AG08396 (cell line): ENCODE results near the gene FBXW8.

Experiments
- DNase-seq: peaks from one replicate; pipeline ENCODE4 v3.0.0; 2012; ENCODE audit warnings: low spot score, mixed read lengths

FBXW8 gene, protein sequence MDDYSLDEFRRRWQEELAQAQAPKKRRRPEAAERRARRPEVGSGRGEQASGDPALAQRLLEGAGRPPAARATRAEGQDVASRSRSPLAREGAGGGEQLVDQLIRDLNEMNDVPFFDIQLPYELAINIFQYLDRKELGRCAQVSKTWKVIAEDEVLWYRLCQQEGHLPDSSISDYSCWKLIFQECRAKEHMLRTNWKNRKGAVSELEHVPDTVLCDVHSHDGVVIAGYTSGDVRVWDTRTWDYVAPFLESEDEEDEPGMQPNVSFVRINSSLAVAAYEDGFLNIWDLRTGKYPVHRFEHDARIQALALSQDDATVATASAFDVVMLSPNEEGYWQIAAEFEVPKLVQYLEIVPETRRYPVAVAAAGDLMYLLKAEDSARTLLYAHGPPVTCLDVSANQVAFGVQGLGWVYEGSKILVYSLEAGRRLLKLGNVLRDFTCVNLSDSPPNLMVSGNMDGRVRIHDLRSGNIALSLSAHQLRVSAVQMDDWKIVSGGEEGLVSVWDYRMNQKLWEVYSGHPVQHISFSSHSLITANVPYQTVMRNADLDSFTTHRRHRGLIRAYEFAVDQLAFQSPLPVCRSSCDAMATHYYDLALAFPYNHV

DNA sequence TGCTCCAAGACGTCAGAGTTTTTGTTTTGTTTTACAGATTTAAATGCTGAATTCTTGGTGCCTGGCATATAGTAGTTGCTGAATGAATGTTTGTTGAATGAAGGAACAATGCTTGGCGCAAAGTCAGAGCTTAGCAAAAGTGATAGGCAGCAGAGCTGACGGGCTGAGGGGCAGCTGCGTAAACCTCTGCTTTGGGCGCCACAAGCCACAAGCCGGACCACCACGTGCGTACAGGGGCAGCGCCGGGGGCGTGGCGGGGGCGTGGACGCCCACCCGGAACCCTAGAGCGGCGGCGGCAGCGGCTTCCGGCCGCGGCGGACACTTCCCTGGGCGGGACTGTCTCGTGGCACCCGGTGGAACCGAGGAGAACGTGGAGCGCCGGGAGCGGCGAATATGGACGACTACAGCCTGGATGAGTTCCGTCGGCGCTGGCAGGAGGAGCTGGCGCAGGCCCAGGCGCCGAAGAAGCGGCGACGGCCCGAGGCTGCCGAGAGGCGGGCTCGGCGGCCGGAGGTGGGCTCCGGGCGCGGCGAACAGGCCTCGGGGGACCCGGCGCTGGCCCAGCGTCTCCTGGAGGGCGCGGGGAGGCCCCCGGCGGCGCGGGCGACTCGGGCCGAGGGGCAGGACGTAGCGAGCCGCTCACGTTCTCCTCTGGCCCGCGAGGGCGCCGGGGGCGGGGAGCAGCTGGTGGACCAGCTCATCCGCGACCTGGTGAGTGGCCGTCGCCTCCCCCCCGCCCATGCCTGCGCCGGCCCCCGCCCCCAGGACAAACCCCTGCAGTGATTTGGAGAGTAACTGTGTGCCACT lies at the start of gene FBXW8:
Gene FBXW8, plus strand, starts transcription at position 306 of the 807 bp plus-strand sequence. Its CDS starts 88 bp downstream, at position 394.
- DNase-seq, result peak; percentile 93

DNA sequence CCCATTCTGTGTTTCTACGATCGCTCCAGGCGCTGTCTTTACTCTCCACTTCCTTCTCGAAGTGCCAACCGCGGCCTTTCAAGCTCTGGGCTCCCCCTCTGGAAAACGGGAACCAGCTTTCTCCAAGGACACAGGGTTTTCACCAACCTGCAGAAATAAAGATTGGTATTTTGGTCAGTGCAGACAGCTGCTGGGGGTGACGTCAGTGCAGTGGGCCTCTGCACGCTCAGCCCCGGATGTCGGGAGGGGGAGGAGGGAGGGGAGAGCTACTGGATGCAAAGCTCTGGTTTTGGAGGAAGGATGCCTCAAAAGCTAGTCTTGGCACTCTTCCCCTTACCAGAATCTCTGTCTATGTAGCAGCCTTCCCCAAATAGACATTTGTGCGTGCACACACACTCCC lies 49.4 kb upstream of the FBXW8 start:
- peak; percentile 89 for DNase-seq

DNA sequence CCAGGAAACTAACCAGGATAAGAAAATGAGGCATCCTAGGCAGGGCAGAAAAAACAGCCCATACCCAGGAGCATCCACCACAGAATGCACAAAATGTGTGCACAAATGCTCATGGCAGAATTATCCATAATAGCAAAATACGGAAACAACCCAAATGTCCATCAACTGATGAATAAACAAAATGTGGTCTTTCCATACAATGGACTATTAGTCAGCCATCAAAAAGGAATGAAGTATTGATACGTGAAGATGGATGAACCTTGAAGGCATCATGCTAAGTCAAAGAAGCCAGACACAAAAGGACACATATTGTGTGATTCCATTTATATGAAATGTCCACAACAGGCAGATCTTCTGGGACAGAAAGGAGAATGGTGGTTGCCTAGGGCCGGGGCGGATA lies 48.6 kb upstream of the FBXW8 start:
- no peak for DNase-seq

DNA sequence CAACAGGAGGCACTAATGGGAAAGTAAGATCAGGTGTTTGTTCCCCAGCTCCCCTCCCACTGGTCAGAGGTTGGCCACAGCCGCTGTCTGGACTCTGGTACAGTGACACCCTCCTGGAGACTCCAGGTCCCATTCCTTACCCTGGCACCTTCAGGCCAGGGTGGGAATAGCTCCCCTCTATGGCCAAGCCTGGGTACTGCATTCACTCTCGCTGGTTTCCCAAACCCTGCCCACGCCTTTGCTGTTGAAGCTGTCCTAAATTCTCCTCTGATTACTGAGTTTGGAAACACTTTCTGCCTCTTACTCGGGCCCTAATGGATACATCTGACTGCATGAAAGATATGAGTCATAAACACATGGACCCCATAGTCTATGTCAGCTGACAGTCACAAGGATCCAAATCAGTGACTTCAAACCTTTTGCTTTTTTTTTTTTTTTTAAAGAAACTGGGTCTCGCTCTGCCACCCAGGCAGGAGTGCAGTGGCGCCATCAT lies 47.4 kb upstream of the FBXW8 start:
- peak; percentile 45 for DNase-seq

DNA sequence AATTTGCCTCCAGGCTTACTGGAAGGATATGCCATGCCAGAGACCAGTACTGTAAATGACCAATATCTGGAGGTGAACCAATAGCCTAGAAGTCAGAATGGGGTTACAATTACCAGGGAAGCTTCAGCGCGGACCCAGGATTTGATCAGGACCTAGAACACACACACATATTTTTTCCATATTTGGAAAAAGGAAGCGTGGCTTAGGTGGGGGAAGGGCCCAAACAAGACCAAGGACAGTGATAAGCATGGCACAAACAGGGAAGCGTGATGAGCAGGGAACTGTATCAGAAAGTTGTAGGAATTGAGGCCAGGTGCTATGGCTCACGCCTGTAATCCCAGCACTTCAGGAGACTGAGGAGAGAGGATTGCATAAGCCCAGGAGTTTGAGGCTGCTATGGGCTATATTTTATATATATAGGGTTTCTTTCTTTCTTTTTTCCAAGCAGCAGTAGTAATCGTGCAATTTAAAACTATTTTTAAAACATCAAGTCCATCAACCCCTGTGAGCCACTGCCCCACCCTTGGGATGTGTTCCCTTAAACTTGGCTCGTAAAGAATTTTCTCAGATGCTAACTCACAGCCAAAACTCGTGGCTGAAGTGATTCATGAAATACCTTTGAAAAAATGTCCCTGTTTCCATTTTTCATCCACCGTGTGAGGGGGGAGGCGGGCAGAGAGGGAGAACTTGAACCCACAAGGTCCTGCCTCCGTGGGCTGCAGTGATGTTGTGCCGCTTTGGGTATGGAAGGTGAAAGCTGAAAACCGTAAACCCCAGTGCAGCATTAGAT lies 46.2 kb upstream of the FBXW8 start:
- DNase-seq, result peak; percentile 70

DNA sequence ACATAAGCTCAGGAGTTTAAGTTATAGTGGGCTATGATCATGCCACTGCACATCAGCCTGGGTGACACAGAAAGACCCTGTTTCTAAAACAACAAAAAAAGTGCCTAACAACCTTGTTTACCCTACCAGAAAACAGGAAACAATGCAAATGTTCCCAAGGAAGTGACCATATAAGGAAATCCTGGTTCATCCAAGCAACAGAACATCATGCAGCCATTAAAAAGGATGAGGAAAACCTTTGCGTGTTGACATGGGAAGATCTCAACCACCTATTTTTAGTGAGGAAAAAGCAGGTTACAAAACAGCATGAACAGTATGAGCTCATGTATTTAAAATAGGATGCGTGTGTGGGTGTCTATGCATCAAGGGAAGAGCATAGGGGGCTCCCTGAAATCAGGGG lies 43.2 kb upstream of the FBXW8 start:
- no peak for DNase-seq

DNA sequence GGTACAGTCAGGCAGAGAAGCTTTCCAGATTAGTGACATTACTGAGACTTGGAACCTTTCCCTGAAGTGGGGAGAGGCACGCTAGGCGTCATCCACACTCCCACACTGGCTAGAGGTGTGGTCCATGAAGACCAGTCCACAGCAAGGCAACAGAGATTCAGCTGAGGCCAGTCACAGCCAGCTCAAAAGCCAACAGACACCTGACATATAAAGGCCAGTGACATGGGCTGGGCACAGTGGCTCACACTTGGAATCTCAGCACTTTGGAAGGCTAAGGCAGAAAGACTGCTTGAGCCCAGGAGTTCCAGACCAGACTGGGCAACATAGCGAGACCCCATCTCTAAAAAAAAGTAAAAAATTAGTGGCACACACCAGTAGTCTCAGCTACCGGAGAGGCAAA lies 40.4 kb upstream of the FBXW8 start:
- DNase-seq, result no peak

DNA sequence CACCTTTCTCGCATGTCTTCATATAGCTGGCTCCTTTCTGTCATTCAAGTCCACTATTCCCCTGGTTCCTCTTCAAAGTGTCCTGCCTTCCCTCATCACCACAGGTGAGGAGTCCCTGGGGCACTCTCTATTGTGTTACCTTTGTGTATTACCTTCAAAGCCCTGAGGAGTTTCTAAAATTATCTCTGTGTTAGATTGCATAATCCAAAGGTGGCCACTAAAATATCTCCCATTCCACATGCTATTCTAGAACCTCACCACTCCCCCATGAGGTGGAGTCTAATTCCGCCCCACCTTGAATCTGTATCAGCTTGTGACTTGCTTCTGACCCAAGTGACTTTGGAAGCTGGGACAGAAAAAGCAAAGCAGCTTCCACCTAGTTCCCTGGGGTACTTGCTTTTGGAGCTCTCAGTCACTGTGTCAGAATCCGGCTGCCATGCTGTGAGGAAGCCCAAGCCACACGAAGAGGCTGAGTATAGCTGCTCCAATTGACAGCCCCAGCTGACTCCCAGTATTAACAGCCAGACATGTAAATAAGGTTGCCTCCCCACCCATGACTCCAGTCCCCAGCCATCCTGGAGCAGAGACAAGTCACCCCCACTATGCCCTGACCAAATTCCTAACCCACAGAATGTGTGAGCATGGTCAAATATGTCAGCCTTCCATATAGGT lies 36.3 kb upstream of the FBXW8 start:
- no peak for DNase-seq

DNA sequence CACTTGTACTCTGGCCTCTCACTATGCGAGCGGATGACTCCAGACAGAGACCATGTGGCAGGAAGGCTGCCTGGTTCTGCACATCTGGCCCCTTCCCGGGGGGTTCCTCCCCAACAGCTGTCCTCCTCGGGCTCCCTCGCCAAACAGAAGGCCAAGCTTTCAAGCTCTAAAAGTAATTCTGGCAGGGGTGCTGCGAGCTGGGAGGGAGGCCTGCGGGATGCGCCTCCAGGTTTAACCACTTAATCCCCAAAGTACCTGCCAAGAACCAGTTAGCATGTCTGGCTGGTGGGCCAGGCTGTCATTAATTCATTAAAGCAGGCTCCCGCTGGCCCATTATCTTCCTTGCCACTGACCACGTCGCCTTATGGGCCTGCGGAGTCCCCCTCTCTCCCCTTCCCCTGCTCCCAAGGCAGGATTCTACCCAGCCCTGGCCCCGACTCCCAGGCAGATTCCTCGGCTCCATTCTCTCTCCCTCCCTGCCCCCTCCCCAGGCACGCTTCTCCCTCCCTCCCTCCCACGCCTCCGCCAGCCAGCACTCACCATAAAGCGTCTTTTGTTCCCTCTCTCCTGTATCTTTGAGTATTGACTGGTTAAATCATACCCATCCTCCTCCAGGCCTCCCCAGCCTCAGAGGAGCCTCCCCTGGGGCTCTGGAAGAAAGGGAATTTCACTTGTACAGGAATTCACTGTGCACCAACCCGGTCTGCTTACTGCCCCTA lies 34.4 kb upstream of the FBXW8 start:
- no peak for DNase-seq

DNA sequence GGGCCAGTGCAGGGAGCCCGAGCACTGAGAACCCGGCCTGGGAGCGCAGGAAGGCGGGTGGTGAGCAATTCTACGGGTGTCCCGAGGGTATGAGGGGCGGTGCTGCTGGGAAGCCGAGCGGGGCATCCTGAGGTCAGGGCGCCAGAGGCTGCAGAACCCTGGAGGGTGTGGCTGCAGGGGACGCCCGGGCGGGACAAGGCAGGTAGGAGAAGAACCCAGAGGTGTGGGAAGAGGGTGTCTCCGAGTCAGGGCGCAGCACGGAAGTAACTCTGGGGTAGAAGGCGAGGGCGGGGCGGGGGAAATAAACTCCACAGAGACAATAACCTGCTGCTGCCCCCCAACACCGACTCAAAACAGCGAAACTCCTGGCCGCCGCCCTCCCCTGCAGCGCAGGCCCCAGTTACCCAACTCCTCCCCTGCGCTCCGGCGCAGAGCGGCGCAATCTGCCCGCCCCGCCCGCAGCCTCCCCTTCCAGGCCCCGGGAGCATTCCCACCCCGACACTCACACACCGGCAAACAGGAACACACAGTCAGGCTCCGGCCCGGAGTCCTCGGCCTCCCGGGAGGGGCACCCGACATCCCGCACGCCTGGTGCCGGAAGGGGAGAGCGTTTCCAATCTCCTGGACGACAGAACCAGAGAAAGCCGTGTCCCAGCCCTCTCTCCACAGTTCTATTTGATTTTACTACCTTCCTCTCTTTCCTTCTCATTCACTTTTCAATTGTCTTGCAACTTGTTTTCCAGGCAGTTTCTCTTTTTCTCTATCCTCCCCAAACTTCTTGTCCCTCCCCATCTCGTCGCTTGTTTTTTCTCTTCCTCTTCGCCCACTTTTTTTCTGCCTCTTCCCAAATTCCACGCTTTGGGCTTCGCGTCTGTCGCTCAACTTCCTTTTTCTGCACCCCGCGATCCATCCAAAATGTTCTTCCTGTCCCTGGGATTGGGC lies 31.9 kb upstream of the FBXW8 start:
- DNase-seq, result peak; percentile 53

DNA sequence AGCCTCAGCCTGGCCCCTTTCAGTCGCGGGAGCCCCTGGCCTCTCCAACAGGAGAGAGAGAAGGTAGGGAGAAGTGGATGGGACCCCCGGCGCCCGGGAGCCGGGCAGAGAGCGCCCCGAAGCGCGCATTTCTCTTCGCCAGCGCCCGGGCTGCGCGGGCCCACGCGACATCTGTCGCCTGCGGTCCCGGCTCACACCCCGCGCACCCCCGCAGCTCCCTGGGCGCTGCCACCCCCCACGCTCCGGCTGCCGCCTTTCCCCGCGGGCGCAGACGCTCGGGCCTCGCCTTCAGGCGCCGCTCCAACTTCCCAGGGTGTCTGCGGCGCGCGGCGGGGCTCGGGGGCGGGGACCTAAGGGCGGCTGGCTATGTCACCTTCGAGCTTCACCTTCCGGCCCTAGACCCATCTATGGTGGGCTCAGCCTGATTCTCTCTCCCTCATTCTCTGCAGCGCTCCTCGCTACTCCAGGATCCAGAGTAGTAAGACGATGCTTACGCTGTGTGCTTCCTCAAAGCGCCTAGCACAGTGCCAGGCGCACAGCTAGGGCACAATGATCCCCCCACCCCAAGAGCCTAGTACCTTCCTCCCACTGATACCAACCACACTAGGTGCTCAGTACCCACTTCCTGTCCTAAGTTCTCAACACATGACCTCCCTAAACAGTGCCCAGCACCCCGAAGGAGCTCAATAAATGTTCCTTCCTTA lies 31.1 kb upstream of the FBXW8 start:
- no peak for DNase-seq

DNA sequence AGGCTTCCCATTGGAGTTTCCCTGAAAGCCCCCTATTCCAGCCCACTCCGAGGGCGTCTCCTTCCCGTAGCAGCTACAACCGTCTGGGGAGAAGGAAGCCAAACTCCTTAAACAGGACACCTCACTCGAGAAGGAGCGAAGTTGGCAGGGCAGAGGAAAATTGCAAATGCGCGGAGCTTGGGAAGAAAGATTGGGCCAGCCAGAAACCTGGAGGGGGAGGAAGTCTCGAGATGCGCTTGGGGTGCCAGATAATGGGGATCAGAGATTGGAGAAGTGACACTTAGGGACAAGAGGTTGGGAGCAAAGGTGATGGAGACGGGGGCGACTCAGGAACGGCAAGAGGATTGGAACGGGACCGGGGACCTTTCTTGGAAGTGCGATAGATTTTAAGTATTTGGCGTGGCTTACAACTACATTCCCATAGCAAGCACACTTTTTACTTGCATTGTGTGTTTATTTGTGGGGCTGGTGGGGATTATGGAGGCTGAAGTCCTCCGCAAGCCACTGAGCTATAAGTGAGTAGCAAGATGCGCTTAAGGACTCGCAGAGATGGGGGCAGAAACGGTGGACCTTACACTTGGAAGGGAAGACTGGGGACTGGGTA lies 30.4 kb upstream of the FBXW8 start:
- DNase-seq, result no peak

DNA sequence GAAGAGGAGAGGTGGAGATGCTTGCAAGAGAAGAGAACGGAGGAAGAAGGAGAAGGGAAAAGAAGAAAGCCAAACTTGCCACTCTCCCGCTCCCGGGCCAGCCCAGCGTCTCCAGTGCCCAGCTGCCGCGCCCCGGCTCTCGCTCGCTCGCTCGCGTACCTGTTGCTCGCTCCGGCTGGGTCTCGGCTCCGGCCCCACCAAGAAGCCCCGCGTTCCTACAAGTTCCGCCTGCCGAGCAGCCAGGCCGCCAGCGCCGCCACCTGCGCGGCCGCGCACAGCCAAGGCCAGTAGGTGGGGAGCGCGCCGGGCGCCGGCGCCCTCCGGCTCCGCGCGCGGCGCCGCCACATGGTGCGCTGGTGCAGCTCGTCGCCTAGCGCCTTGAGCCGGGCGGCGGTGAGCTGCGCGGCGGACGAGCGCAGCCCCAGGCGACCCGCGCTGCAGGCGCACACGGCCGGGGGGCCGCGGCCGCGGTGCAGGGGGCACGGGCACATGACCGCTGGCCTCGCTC lies 29.9 kb upstream of the FBXW8 start:
- DNase-seq, result peak; percentile 68

DNA sequence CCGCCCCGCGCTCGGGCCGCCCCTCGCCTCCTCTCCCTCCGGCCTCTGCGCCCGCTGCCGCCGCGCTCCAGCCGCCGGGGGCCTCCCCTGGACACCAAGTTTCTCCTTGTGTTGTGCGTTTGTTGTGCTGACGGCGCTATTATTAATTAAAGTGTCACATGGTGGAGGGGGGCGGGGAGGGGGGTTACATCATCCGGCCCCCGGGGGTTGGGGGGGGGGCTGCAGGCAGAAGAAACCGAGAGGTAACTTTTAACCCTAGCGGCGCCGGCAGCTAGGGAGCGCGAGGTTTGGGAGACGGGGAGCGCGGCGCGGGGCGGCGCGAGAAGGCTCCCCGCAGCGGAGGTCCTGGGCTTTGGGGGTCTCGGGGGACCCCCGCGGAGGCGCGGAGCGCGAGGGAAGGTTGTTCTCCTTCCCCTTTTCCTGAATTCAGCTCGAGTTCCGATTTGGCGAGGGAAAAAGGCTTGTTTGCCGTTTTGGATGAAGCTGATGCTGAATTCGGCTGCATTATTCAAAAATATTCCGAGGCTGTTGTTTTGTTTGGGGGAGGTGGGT lies 29.3 kb upstream of the FBXW8 start, which contains the start of gene HRK:
Gene HRK, minus strand, starts transcription at position 117 of the 552 bp plus-strand sequence. CDS start 134 bp downstream, outside the sequence.
- DNase-seq, result peak; percentile 48

DNA sequence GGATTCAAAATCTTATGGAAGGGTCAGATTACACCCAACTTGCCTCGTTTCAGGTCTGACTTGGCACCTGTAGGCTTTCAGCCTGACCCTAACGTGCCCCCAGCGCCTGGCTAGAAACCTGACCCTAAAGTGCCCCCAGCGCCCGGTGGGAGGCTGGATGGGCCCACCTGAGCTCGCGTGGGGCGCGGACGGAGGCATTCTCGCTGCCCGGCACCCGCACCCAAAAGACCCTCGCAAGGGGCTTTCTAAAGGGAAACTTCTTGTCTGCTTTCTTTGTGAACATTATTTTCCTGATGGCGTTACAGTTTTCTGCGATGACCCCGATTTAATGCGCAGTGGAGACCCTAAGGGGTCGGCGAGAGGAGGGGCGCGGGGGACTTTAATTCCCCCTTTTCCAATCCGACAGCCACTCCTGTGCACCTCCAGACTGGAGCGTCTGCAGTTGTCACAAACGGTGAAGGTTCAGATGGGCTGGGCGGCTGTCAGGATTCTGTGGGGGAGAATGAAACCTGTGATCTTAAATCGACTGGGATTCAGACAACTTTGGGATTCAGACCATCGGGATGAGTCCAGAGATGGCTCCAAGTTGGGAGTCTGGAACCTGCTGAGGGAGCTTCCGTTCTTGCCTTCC lies 28.8 kb upstream of the FBXW8 start:
- no peak for DNase-seq

DNA sequence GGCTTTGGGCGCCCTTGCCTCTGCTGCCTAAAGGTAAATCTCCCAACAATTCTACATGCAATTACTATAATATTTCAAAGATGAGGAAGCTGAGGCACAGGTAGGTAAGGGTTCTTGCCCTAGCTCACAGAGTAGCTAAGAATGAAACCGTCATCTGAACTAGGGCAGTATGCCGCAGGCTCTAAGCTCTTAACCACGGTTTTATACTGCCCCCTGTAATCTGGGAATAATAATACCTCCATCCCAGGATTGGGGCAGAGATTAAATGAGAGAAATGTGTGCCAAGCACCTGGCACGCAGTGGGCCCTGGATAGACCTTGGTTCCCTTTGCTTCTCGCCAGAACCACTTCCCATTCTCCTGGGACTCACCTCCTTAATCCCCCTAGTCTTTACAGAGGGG lies 28.0 kb upstream of the FBXW8 start:
- peak; percentile 71 for DNase-seq

DNA sequence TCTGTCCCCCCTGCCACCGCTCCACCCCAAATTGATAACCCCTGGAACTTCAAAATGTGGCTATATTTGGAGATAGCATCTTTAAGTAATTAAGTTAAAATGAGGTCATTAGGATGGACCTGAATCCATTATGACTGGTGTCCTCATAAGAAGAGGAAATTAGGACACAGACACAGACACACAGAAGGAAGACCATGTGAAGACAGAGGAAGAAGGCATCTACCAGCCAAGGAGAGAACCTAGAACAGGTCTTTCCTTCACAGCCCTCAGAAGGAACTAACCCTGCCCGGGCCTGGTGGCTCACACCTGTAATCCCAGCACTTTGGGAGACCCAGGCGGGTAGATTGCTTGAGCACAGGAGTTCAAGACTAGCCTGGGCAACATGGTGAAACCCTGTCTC lies 25.9 kb upstream of the FBXW8 start:
- no peak for DNase-seq
